ENCODE measurements around the gene SMOC2.

The SMOC2 gene

DNA sequence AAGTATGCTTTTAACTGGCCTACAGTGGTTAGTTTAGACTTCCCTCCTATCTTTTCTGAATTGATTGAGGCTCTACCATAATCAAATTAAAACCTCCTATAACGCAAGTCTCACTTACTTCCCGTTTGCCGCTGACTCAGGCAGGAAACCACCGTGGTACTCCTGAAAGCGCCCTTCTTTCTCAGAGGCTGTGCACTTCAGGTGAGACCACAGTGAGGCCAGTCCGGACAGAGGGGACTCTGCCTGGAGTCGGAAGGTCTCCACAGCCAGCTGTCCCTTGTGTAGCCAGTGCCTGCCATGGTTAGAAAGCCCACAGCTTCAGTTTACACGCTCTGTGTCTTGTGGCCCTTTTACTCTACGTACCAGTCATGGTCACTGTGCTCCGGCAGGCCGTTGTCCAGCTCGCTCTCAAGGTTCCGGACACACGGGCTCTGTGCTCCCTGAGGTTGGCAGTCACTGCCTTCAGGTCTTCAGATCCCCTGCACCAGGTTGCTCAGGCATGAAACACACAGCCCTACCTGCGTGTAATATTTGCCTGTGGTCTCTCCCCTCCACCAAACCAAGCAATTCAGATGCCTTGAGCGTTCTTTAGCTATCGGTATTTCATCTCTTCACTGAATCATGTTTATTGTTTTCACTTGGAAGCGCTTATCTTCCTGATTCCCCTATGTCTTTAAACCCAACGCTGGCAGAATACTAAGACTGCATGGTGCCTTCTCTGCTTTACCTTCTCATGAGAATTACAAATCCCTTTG lies 178.8 kb downstream of the SMOC2 start:
- Histone ChIP-seq H2BK5ac (ENCODE audit: low read length) (no peak overlapping the region), H3K79me2 (ENCODE audit: control insufficient read depth, insufficient read depth, low read length) (no peaks in the 10 kb centered on the region), H3K4me2 (ENCODE audit: low read length) (no peak overlapping the region), H4K8ac (ENCODE audit: low read depth, low read length) (no peak overlapping the region), H3K4me3 (ENCODE audit: low read length) (no peak overlapping the region), H2BK15ac (replicated peaks; ENCODE audit: low read depth) (no peak overlapping the region), H3K79me1 (ENCODE audit: low read length) (no peaks in the 10 kb centered on the region), H2AK5ac (ENCODE audit: low read length) (no peak overlapping the region), H4K5ac (ENCODE audit: low read length) (no peak overlapping the region), H3K4me1 (ENCODE audit: control insufficient read depth, low read depth, low read length) (no peaks in the 10 kb centered on the region), H3K23ac (ENCODE audit: low read length) (no peak overlapping the region), H2BK120ac (ENCODE audit: low read depth, low read length) (no peak overlapping the region), H3K56ac (ENCODE audit: low read length) (no peak overlapping the region), H3K36me3 (ENCODE audit: control insufficient read depth, insufficient read depth, low read length) (no peaks in the 10 kb centered on the region), H3K18ac (ENCODE audit: low read length) (no peak overlapping the region), H3K27ac (ENCODE audit: low read depth, low read length) (no peak overlapping the region), H3K4ac (ENCODE audit: low read depth, low read length) (no peak overlapping the region), H3K27me3 (ENCODE audit: insufficient read depth, low read length, poor library complexity) (no peaks in the 10 kb centered on the region), H3K9ac (ENCODE audit: low read length) (no peak overlapping the region)
- no peak for DNase-seq
- no CpG with 5 or more reads among the region's 19 CpGs for WGBS (ENCODE audit: extremely low coverage, insufficient coverage, low lambda C conversion rate)

DNA sequence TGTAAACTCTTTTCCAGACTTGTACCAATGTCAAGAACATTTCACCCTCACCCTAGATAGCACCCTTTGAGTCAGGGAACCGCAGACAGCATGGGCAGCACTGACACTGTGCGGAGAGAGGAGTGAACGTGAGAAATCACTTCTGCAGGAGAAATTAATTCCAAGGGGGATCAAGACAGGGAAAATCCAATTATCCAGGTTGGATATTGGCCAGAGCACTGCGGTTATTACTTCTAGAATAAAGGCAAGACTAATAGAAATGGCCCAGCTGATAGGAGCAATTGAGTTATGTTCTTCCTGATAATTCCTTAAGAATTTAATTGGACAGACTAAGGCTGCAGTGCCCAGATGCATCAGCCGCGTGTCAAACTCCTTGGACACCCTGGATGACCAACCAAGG lies 179.6 kb downstream of the SMOC2 start:
- Histone ChIP-seq H3K27ac (ENCODE audit: low read depth, low read length) (no peak overlapping the region), H2BK15ac (replicated peaks; ENCODE audit: low read depth) (no peak overlapping the region), H3K9ac (ENCODE audit: low read length) (no peak overlapping the region), H3K4me1 (ENCODE audit: control insufficient read depth, low read depth, low read length) (no peaks in the 10 kb centered on the region), H3K4me2 (ENCODE audit: low read length) (no peak overlapping the region), H3K79me1 (ENCODE audit: low read length) (no peaks in the 10 kb centered on the region), H3K4ac (ENCODE audit: low read depth, low read length) (no peak overlapping the region), H2BK120ac (ENCODE audit: low read depth, low read length) (no peak overlapping the region), H3K36me3 (ENCODE audit: control insufficient read depth, insufficient read depth, low read length) (no peaks in the 10 kb centered on the region), H3K56ac (ENCODE audit: low read length) (no peak overlapping the region), H3K18ac (ENCODE audit: low read length) (no peak overlapping the region), H3K23ac (ENCODE audit: low read length) (no peak overlapping the region), H2BK5ac (ENCODE audit: low read length) (no peak overlapping the region), H3K27me3 (ENCODE audit: insufficient read depth, low read length, poor library complexity) (no peaks in the 10 kb centered on the region), H3K79me2 (ENCODE audit: control insufficient read depth, insufficient read depth, low read length) (no peaks in the 10 kb centered on the region), H3K4me3 (ENCODE audit: low read length) (no peak overlapping the region), H4K5ac (ENCODE audit: low read length) (no peak overlapping the region), H4K8ac (ENCODE audit: low read depth, low read length) (no peak overlapping the region), H2AK5ac (ENCODE audit: low read length) (no peak overlapping the region)
- no CpG with 5 or more reads among the region's 6 CpGs for WGBS (ENCODE audit: extremely low coverage, insufficient coverage, low lambda C conversion rate)
- DNase-seq = no peak

DNA sequence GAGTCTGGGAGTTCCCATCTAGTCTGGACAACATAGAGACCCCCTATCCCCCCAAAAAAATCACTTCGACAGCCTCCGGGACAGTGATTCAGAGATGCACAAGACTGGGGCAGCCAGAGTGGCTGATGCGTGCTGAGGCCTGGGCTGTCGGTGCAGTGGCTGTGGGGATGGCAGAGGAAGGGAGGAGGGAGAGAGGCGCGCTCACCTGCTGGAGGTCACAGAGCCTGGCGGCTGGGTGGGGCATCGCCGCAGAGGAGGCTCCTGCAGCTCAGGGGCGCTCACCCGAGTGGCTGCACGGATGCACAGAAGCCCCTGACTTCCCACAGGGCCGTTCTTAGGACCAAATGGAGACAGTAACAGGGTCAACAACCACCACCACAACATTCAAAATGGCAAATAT lies 182.8 kb downstream of the SMOC2 start:
- Histone ChIP-seq H3K36me3 (ENCODE audit: control insufficient read depth, insufficient read depth, low read length) (no peaks in the 10 kb centered on the region), H3K18ac (ENCODE audit: low read length) (no peak overlapping the region), H3K4me3 (ENCODE audit: low read length) (no peak overlapping the region), H3K4me2 (ENCODE audit: low read length) (no peak overlapping the region), H3K79me1 (ENCODE audit: low read length) (no peaks in the 10 kb centered on the region), H3K4ac (ENCODE audit: low read depth, low read length) (no peak overlapping the region), H3K4me1 (ENCODE audit: control insufficient read depth, low read depth, low read length) (no peaks in the 10 kb centered on the region), H3K27me3 (ENCODE audit: insufficient read depth, low read length, poor library complexity) (no peaks in the 10 kb centered on the region), H4K8ac (ENCODE audit: low read depth, low read length) (no peak overlapping the region), H2BK5ac (ENCODE audit: low read length) (no peak overlapping the region), H2BK15ac (replicated peaks; ENCODE audit: low read depth) (no peak overlapping the region), H3K9ac (ENCODE audit: low read length) (no peak overlapping the region), H3K79me2 (ENCODE audit: control insufficient read depth, insufficient read depth, low read length) (no peaks in the 10 kb centered on the region), H2BK120ac (ENCODE audit: low read depth, low read length) (no peak overlapping the region), H4K5ac (ENCODE audit: low read length) (no peak overlapping the region), H3K27ac (ENCODE audit: low read depth, low read length) (no peak overlapping the region), H3K56ac (ENCODE audit: low read length) (no peak overlapping the region), H2AK5ac (ENCODE audit: low read length) (no peak overlapping the region), H3K23ac (ENCODE audit: low read length) (no peak overlapping the region)
- no peak for DNase-seq
- WGBS (ENCODE audit: extremely low coverage, insufficient coverage, low lambda C conversion rate) = no CpG with 5 or more reads among the region's 13 CpGs

GRCh38 chr6:168624540-168624939 lies 183.6 kb downstream of the SMOC2 start:
- Histone ChIP-seq H3K27ac (ENCODE audit: low read depth, low read length) (no peak overlapping the region), H3K27me3 (ENCODE audit: insufficient read depth, low read length, poor library complexity) (no peaks in the 10 kb centered on the region), H2BK5ac (ENCODE audit: low read length) (no peak overlapping the region), H3K79me2 (ENCODE audit: control insufficient read depth, insufficient read depth, low read length) (no peaks in the 10 kb centered on the region), H3K9ac (ENCODE audit: low read length) (no peak overlapping the region), H3K36me3 (ENCODE audit: control insufficient read depth, insufficient read depth, low read length) (no peaks in the 10 kb centered on the region), H2AK5ac (ENCODE audit: low read length) (no peak overlapping the region), H3K18ac (ENCODE audit: low read length) (no peak overlapping the region), H4K8ac (ENCODE audit: low read depth, low read length) (no peak overlapping the region), H3K23ac (ENCODE audit: low read length) (no peak overlapping the region), H2BK15ac (replicated peaks; ENCODE audit: low read depth) (no peak overlapping the region), H3K79me1 (ENCODE audit: low read length) (no peaks in the 10 kb centered on the region), H4K5ac (ENCODE audit: low read length) (no peak overlapping the region), H3K4me2 (ENCODE audit: low read length) (no peak overlapping the region), H3K4me3 (ENCODE audit: low read length) (no peak overlapping the region), H3K4ac (ENCODE audit: low read depth, low read length) (no peak overlapping the region), H3K56ac (ENCODE audit: low read length) (no peak overlapping the region), H3K4me1 (ENCODE audit: control insufficient read depth, low read depth, low read length) (no peaks in the 10 kb centered on the region), H2BK120ac (ENCODE audit: low read depth, low read length) (no peak overlapping the region)
- no CpG with 5 or more reads among the region's 2 CpGs for WGBS (ENCODE audit: extremely low coverage, insufficient coverage, low lambda C conversion rate)
- no peak for DNase-seq

DNA sequence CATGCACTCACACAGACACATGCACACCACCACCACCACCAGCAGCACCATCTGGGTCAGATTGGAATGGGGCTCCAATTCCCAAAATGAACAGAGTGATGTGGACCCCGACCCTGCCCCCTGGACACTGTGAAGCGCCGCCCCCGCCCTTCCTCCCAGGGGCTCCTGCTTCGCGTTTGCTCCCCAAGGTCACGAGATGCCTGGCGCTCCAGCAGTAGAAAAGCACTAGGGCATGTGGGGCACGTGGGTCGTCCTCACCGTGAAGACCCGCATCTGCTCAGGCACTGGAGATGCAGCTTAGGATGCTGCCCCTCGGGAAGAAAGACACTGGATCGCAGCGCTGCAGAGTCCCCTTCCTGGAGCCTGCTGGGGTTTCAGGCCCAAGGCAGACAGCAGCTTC lies 184.0 kb downstream of the SMOC2 start:
- Histone ChIP-seq H3K27me3 (ENCODE audit: insufficient read depth, low read length, poor library complexity) (no peaks in the 10 kb centered on the region), H2BK5ac (ENCODE audit: low read length) (no peak overlapping the region), H2AK5ac (ENCODE audit: low read length) (no peak overlapping the region), H3K79me1 (ENCODE audit: low read length) (no peaks in the 10 kb centered on the region), H3K23ac (ENCODE audit: low read length) (no peak overlapping the region), H3K4me2 (ENCODE audit: low read length) (no peak overlapping the region), H3K4me3 (ENCODE audit: low read length) (no peak overlapping the region), H2BK120ac (ENCODE audit: low read depth, low read length) (no peak overlapping the region), H4K5ac (ENCODE audit: low read length) (no peak overlapping the region), H2BK15ac (replicated peaks; ENCODE audit: low read depth) (no peak overlapping the region), H3K9ac (ENCODE audit: low read length) (no peak overlapping the region), H4K8ac (ENCODE audit: low read depth, low read length) (no peak overlapping the region), H3K4ac (ENCODE audit: low read depth, low read length) (no peak overlapping the region), H3K56ac (ENCODE audit: low read length) (no peak overlapping the region), H3K27ac (ENCODE audit: low read depth, low read length) (no peak overlapping the region), H3K79me2 (ENCODE audit: control insufficient read depth, insufficient read depth, low read length) (no peaks in the 10 kb centered on the region), H3K18ac (ENCODE audit: low read length) (no peak overlapping the region), H3K36me3 (ENCODE audit: control insufficient read depth, insufficient read depth, low read length) (no peaks in the 10 kb centered on the region), H3K4me1 (ENCODE audit: control insufficient read depth, low read depth, low read length) (no peaks in the 10 kb centered on the region)
- no peak for DNase-seq
- WGBS (ENCODE audit: extremely low coverage, insufficient coverage, low lambda C conversion rate) = no CpG with 5 or more reads among the region's 15 CpGs

DNA sequence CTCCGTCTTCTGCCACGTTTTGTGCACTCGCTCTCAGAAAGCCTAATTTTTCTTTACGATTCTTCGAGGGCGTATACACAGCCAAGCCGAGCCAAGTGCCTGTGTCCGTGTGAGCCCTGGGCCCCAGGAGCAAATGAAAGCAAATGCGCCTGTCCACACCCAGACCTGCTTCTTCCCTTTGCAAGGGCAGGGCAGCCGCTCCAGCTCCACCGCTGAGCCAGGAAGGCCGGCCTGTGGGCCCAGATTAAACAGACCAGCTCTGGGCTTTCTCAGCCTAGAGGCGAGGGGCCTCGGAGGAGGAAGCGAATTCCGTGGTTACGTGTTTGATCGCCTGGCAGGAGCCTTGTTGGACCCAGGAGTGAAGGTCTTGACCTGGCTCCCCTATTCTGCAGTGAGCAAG lies 184.6 kb downstream of the SMOC2 start:
- no peak overlapping the region for H4K8ac ChIP-seq (ENCODE audit: low read depth, low read length)
- H3K56ac ChIP-seq (ENCODE audit: low read length) = no peak overlapping the region
- H3K36me3 ChIP-seq (ENCODE audit: control insufficient read depth, insufficient read depth, low read length) = no peaks in the 10 kb centered on the region
- no peak overlapping the region for H2BK15ac ChIP-seq (replicated peaks; ENCODE audit: low read depth)
- no peak for DNase-seq
- no peak overlapping the region for H4K5ac ChIP-seq (ENCODE audit: low read length)
- no peak overlapping the region for H3K4me2 ChIP-seq (ENCODE audit: low read length)
- H2BK5ac ChIP-seq (ENCODE audit: low read length) = no peak overlapping the region
- no peak overlapping the region for H3K4me3 ChIP-seq (ENCODE audit: low read length)
- H3K9ac ChIP-seq (ENCODE audit: low read length) = no peak overlapping the region
- H3K27ac ChIP-seq (ENCODE audit: low read depth, low read length) = no peak overlapping the region
- no peak overlapping the region for H3K18ac ChIP-seq (ENCODE audit: low read length)
- no peak overlapping the region for H3K4ac ChIP-seq (ENCODE audit: low read depth, low read length)
- no peak overlapping the region for H3K23ac ChIP-seq (ENCODE audit: low read length)
- H3K4me1 ChIP-seq (ENCODE audit: control insufficient read depth, low read depth, low read length) = no peaks in the 10 kb centered on the region
- H2AK5ac ChIP-seq (ENCODE audit: low read length) = no peak overlapping the region
- no peaks in the 10 kb centered on the region for H3K79me1 ChIP-seq (ENCODE audit: low read length)
- no CpG with 5 or more reads among the region's 18 CpGs for WGBS (ENCODE audit: extremely low coverage, insufficient coverage, low lambda C conversion rate)
- no peaks in the 10 kb centered on the region for H3K27me3 ChIP-seq (ENCODE audit: insufficient read depth, low read length, poor library complexity)
- no peaks in the 10 kb centered on the region for H3K79me2 ChIP-seq (ENCODE audit: control insufficient read depth, insufficient read depth, low read length)
- H2BK120ac ChIP-seq (ENCODE audit: low read depth, low read length) = no peak overlapping the region

Data from mesendoderm (in vitro differentiated cells).